Mucosa of stomach (tissue), 1 donor: ENCODE results near the gene TMEM205.
A peak's percentile ranks its signal among the peaks of the same experiment; 100 is the strongest.
"Not testable (repeated sequence)": the region's sequence is repeated elsewhere in the genome, so short reads cannot be mapped to it uniquely, and the experiment has no call there.

ENCODE experiments used
- H3K27me3 ChIP-seq: one replicate; pipeline ENCODE4 v1.7.0; 2013; ENCODE audit warnings: mild to moderate bottlenecking, low read length; ENCODE audit not compliant: control insufficient read depth, insufficient read depth
- H3K36me3 ChIP-seq: one replicate; pipeline ENCODE4 v1.7.0; 2013; ENCODE audit warnings: low read length; ENCODE audit not compliant: control insufficient read depth, insufficient read depth
- H3K4me1 ChIP-seq: one replicate; pipeline ENCODE4 v1.7.0; 2013; ENCODE audit warnings: mild to moderate bottlenecking, low read length; ENCODE audit not compliant: control insufficient read depth, insufficient read depth
- H3K4me3 ChIP-seq: one replicate; pipeline ENCODE4 v1.7.0; 2013; ENCODE audit warnings: low read length
- H3K9ac ChIP-seq: one replicate; pipeline ENCODE4 v1.7.0; 2013; ENCODE audit warnings: mild to moderate bottlenecking, low read length, moderate library complexity
- H3K9me3 ChIP-seq: one replicate; pipeline ENCODE4 v1.7.0; 2013; ENCODE audit warnings: mild to moderate bottlenecking, low read length, moderate library complexity; ENCODE audit not compliant: control insufficient read depth
- donor health status: Pancreatic carcinoma.

The TMEM205 gene

GRCh38 chr19:11347546-11348039 is 1.5 kb upstream of the TMEM205 start:
- Histone ChIP-seq H3K9me3 (no peaks in the 10 kb centered on the region), H3K36me3 (no peaks in the 10 kb centered on the region), H3K27me3 (no peaks in the 10 kb centered on the region), H3K9ac (no peak overlapping the region), H3K4me1 (peaks cover 17% of the 10 kb centered on the region), H3K4me3 (no peak overlapping the region)

GRCh38 chr19:11345122-11345803 is 805 bp downstream of the TMEM205 start:
- Histone ChIP-seq H3K9ac (peak overlapping the region; percentile 61), H3K27me3 (no peaks in the 10 kb centered on the region), H3K36me3 (no peaks in the 10 kb centered on the region), H3K9me3 (no peaks in the 10 kb centered on the region), H3K4me3 (peak overlapping the region; percentile 39), H3K4me1 (peaks cover 17% of the 10 kb centered on the region)

DNA sequence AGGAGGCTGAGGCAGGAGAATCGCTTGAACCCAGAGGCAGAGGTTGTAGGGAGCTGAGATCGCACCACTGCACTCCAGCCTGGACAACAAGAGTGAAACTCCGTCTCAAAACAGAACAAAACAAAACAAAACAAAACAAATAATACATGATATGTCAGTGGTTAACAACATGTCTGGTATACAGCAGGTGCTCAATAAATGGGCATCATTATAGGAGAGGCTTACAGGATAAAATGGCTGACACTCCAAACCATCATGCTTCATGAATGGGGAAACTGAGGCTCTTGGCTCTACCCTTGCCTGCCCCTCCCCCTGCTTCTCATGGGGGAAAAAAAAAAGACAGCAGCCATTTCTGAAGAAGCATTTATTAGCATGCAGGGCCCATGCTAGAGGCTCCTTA is 3.6 kb downstream of the TMEM205 start:
- Histone ChIP-seq H3K36me3 (no peaks in the 10 kb centered on the region), H3K4me3 (no peak overlapping the region), H3K9ac (no peak overlapping the region), H3K27me3 (no peaks in the 10 kb centered on the region), H3K9me3 (no peaks in the 10 kb centered on the region), H3K4me1 (peaks cover 34% of the 10 kb centered on the region)

- H3K4me1 ChIP-seq, result peaks cover 28% of the 10 kb centered on the region
- not testable (repeated sequence) for H3K9me3 ChIP-seq, H3K4me3 ChIP-seq, H3K27me3 ChIP-seq
- H3K9ac ChIP-seq, result peak overlapping the region; percentile 81
- peaks cover 10% of the 10 kb centered on the region for H3K36me3 ChIP-seq
These were observed 6.0 kb downstream of the TMEM205 start for GRCh38 chr19:11340099-11340467.

GRCh38 chr19:11339254-11340098 is 6.6 kb downstream of the TMEM205 start, which contains the start of gene RAB3D:
Gene RAB3D, minus strand, starts transcription at chr19:11339657. Its CDS starts 2,258 bp downstream, at chr19:11337399.
- Histone ChIP-seq H3K27me3 (no peaks in the 10 kb centered on the region), H3K9me3 (no peaks in the 10 kb centered on the region), H3K4me3 (peak within 1 kb of the TSS; percentile 71), H3K9ac (peak within 1 kb of the TSS; percentile 81), H3K4me1 (peaks cover 22% of the 10 kb centered on the region), H3K36me3 (peaks cover 12% of the 10 kb centered on the region)

GRCh38 chr19:11338569-11339253 is 7.4 kb downstream of the TMEM205 start:
- no peaks in the 10 kb centered on the region for H3K27me3 ChIP-seq
- H3K4me1 ChIP-seq, result peaks cover 18% of the 10 kb centered on the region
- no peaks in the 10 kb centered on the region for H3K9me3 ChIP-seq
- H3K4me3 ChIP-seq, result peak overlapping the region; percentile 71
- peaks cover 12% of the 10 kb centered on the region for H3K36me3 ChIP-seq
- peak overlapping the region; percentile 81 for H3K9ac ChIP-seq

GRCh38 chr19:11338121-11338520 is 7.9 kb downstream of the TMEM205 start:
- Histone ChIP-seq H3K27me3 (no peaks in the 10 kb centered on the region), H3K4me3 (peak overlapping the region; percentile 71), H3K9me3 (no peaks in the 10 kb centered on the region), H3K4me1 (peaks cover 18% of the 10 kb centered on the region), H3K9ac (peak overlapping the region; percentile 81), H3K36me3 (peaks cover 12% of the 10 kb centered on the region)

DNA sequence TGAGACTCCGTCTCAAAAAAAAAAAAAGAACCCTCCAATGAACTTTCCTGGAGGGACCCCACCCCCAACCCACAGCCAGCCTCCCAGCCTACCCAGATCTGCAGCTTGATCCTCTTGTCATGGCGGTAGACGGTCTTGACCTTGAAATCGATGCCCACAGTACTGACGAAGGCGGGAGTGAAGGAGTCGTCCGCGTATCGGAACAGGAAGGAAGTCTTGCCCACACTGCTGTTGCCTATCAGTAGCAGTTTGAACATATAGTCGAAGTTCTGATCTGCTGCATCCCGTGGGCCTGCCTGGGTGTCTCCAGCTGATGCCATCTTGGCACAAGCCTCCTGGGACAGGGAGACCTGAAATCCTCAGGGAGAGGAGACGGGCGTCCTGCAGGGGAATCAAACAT is 9.0 kb downstream of the TMEM205 start:
- H3K9me3 ChIP-seq, result no peaks in the 10 kb centered on the region
- H3K9ac ChIP-seq, result no peak overlapping the region
- H3K36me3 ChIP-seq, result peaks cover 12% of the 10 kb centered on the region
- no peak overlapping the region for H3K4me3 ChIP-seq
- H3K4me1 ChIP-seq, result peaks cover 18% of the 10 kb centered on the region
- H3K27me3 ChIP-seq, result no peaks in the 10 kb centered on the region

- Histone ChIP-seq H3K27me3 (no peaks in the 10 kb centered on the region), H3K9me3 (no peaks in the 10 kb centered on the region), H3K36me3 (peaks cover 12% of the 10 kb centered on the region), H3K4me1 (peaks cover 18% of the 10 kb centered on the region), H3K9ac (no peak overlapping the region), H3K4me3 (no peak overlapping the region)
These were observed 10.5 kb downstream of the TMEM205 start for GRCh38 chr19:11335449-11336146.

DNA sequence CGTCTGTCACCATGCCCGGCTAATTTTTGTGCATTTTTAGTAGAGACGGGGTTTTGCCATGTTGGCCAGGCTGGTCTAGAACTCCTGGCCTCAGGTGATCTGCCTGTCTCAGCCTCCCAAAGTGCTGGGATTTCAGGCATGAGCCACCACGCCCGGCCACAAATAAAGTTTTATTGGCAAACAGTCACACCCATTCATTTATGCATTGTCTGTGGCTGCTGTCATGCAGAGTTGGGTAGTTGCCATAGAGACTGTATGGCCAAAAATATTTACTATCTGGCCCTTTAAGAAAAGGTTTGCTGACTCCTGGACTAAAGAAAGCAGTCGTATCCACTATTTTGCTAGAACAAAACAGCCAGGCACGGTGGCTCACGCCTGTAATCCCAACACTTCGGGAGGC is 12.2 kb downstream of the TMEM205 start:
- H3K9ac ChIP-seq, H3K27me3 ChIP-seq, H3K4me3 ChIP-seq, H3K9me3 ChIP-seq: not testable (repeated sequence)
- H3K4me1 ChIP-seq, result peaks cover 12% of the 10 kb centered on the region
- H3K36me3 ChIP-seq, result peaks cover 12% of the 10 kb centered on the region

- no peaks in the 10 kb centered on the region for H3K27me3 ChIP-seq
- no peaks in the 10 kb centered on the region for H3K9me3 ChIP-seq
- H3K4me1 ChIP-seq, result peaks cover 2% of the 10 kb centered on the region
- H3K36me3 ChIP-seq, result peaks cover 12% of the 10 kb centered on the region
- no peak overlapping the region for H3K4me3 ChIP-seq
- no peak overlapping the region for H3K9ac ChIP-seq
These were observed 13.2 kb downstream of the TMEM205 start for GRCh38 chr19:11332822-11333221.
